ENCODE data around the gene HDAC9.
"Not testable (repeated sequence)": the region's sequence is repeated elsewhere in the genome, so short reads cannot be mapped to it uniquely, and the experiment has no call there.

Gene HDAC9

DNA sequence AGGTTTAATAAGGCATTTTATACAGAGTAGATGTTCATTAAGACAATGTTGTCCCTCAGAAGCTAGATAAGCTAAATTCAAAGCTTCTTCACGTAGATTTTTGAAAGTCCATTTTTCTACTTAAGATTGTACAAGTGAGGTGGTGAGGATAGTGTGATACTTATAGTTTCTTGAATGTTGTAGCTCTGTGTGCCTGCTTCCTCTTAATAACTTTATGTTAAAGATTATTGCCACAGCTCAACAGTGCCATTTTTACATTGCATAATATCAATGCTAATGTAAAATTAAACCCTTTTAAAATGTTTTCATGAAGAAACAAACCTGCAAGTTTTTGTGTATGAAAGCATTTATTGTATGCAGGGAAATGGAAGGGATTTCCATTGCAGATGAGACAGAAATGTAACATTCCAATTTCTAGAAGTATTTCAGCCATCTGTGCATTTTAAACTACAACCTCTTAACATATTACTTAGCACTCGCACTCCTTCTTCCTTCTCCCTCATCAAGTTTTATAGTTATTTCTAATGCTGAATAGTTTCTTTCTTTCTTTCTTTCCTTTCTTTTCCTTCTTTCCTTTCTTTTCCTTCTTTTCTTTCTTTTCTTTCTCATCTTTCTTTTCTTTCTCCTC, 409.9 kb downstream of the HDAC9 start:
- DNase-seq: no peak

DNA sequence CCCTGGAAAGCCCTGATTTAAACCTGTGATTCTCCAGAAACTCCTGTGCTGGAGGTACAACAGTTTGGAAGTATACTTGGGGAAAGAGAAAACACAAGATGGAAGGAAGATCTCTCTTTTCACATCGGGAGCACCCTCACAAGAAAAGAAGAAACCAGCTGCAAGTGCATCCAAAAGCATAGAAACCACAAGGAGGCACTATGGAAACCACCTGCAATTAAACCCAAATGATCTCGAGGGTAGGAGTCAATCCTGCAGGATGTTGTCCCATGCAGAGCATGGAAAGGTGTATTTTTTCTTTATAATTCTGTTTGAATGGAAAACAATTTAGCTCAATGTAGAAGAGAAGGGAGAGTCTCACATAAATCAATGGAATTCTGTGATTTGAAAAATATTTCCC, 411.4 kb downstream of the HDAC9 start:
- no peak for DNase-seq

DNA sequence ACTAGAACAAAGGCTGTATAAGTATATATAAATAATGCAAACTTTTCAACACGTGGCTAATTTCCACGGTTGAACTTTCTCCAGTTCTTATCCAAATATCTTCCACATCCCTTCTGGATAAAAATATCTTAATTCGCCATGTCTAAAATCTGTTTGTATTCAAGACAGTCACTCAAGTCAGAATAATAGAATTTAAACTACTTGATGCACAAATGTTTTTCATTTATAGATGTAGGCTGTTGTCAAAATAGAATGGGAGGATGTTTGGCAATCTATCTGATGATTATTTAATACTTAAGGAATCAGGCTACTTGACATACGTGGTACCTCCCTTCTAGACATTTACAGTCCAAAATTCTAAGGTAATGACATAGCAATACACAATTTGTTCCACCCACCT, 417.6 kb downstream of the HDAC9 start:
- no peak for DNase-seq

DNA sequence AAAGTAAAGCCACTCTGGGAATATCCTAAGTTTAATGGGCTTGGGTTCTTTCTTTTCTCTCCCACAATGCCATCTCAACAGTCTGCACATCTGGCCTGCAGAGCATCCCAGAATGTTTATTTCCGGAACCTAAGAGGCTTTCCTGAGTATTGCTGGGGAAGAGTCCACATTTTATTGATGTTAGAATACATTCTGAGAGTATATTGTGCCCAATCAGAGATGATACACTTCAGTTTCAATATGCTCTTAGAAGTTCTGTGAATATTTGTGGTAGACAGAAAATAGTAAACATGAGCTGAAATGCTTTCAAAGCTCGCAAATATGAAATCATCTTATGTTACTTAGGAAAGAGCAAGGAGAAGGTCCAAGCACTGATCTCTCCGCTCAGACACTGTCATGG, 421.3 kb downstream of the HDAC9 start:
- DNase-seq: no peak

DNA sequence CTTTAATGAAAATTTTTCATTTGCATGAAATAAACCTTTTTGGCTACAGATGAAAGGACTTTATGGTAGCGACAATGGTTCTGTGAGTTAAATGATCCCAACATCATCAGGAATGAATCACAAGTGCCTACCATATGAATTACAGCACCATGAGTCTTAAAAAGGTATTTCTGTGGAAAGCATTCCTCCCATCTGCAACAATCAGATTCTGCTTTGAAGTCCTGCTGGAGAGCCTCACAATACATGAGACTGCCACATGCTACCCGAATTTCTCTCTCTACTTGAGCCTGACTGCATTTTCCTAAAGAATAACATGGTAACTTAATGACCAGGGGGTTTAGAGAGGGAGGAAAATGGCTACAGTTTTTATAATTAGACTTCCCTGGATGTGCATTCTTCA, 431.6 kb downstream of the HDAC9 start:
- DNase-seq: no peak

DNA sequence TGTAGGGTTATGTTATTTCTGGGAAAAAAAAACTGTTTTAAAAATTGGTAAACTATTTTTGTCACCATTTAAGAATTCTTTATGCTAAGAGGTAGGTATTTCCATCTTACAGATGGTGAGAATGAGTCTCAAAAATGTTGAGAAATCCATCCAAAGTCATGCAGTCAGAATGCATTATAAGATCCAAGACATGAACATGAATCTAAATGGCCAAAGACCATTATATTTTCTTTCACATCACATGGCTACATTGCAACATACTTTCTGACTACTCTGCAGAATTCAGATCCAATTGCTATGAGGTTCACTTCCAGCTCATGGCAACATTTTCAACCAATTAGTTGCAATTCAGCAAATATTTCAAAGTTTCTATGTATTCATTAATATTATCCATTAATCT, 440.7 kb downstream of the HDAC9 start:
- no peak for DNase-seq

DNA sequence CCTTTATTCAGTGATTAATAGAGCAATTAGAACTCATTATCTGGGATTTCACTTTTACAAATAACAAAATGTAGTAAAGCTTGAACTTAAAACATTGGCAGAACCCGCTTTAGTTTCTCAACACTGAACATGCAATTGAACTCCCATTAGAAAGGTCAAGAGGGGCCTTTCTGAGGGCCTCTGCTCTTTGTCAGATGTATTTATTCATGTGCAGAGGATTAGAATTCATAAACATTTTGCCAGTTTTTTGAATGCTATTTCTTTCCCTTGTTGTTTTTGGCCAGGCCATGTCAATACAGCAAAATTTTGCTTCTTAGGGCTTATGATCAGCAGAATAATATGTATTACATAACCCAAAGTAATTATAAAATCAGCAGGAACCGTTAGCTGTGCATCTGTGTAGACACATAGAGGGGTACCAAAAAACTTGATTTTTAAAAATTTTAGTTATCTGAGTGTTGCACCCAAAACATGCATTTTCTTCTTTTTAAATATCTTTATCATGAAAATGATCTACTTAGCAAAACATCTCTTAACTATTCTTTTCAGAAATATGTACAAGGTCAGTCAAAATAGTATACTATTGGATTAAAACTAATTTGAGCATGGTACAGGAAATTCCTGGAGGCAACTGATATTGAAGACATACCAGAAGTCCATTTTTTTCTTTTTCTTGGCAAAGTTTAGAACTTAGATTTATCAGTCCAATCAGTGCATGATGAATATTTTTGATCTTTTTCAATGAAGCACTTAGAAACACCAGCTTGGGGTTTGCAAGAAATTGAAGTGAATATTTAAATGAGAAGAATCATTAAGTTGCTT, 444.4 kb downstream of the HDAC9 start:
- DNase-seq: no peak

DNA sequence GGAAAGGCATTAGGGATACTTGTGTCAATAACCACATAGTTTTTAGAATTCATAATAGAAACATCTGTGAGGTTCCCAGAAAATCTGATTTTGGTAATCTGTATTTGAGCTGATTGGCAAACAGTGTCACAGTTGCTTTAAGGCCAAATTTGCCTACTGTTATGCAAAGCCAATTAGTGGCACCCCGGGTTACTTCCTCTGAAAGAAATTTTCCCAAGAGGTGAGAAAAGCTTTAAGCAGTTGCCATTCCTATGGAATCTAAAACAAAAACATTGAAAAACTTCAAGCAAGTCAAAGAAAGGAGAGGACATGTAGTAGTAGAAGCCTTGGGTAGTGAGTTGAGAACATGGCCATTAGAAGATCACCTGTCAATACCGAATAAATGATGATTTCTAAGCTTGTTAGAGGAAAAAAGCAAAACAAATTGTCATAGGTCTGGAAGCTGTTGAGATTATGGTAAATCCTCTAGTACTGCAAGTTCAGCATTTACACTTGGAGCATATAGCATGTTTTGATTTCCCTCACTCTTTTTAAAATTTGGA, 445.1 kb downstream of the HDAC9 start:
- DNase-seq: no peak

DNA sequence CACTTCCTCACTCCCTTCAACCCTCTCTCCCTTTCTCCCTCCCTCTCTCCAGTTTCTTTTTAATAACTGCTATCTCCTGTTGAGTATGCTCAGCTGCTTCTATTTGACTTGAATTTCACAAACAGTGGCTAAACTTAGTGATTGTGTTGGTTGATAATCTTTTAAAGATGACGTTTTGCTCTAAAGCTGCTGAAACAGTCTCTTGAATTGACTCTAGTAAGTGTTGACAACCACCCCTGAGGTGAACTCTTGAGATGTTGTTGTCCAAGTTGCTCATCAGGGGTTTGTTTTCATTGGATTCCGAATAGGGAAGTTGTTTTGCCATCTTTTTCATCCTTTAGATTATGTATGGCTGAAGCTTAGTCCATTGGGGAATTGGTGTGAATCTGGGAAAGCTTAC, 445.7 kb downstream of the HDAC9 start:
- no peak for DNase-seq

DNA sequence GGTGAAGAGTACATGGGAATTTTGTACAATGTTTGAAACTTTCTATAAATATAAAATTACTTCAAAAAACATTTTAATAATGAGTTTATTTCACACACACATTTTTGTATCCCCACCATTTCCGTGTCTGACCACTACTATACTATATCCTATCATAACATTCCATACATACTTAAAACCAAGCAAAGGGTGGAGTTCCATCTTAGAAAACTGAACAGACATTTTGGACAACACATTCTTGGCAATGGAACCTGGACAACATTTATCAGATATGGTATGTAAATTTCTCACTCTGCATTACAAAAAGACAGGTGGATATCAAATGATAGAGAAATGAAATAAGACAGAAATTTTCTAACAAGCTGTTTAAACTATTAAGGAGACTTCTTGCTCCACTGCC, 453.0 kb downstream of the HDAC9 start:
- DNase-seq: no peak

DNA sequence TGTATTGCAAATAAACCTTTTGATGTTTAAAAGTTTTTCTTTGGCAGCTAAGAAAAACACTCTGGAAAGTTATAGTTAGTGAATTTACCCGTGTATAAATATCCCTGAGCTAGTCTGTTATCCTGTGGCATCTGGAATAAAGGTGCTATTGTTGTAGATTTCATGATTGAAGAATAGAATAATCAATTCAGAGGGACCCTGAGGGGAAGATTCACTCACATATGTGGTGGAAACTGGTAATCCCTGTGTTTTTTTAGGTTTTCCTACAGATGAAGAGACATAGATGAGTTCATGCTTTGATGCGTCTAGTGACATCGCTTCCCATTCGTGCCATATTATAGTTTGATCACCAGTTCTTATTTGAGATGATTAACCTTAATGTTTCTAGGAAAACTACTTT, 457.3 kb downstream of the HDAC9 start:
- no peak for DNase-seq

DNA sequence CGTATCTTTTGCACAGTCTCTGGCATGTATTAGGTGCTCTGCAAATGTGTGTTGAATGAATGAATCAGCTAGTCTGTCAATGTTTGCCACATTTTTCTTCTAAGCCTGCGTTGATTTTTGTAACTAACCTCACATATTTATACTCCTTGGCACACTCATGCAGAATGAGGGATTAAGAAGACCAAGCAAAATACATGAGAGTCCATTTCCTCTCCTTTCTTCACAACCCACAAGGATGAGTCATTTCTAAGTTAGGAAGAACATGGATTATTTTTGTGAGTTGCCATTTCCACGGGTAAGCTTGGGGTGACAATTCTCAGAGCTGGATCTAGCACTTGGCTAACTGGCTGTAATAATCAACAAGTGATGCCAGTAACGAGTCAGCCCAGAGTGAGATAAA, 463.1 kb downstream of the HDAC9 start:
- no peak for DNase-seq

DNA sequence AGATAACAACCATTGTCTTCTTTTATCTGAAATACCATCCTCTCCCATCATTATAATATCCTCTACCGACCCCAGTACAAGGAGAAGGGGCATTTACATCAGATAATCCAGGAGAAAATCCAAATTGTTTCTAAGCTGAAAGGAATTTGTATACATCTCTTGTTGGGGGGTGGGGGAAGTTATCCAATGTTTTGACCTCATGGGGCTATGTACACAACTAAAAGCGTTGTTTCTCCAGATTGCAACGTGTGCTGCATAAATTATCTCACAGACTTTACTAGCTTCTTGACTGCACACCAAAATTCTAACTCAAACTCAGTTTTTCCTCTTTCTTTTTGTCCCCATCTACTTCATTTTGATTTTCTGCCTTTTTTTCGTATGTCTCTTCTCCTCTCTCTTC, 465.2 kb downstream of the HDAC9 start:
- no peak for DNase-seq

DNA sequence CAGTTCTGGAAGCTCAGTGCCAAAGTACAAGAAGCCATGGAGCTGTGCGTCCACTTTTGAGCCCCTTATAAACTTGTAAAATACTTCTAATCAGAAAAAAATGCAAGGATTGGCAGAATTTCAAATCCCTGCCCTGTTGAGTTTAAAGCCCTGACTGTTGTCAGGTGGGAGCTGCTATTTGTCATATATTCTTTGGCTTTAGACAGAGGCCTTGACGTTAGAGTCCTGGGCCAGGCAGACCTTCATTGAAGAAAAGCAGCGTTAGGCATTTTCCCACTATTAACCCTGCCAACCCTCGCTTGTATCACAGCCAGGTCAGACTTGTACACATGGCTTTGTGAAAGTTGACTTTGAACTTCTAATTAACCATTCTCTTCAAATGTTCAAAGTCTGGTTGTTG, 466.5 kb downstream of the HDAC9 start:
- no peak for DNase-seq

DNA sequence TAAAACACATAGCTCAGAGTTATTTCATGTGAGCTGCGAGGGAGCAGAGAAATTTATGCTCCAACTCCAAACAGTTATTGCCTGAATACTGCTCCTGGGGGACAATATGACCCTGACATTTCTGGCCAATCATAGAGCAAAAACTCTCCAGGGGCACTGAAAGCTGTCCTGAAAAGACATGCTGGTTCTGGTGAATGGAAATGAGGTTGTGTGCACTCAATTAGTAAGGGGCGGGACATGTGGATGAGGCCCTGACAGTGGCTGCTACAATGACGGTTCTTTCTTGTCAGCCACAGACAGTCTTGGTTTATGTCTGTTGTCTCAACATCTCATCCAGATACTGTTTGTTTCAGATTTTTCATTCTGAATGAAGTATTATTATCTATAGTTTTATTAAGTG, 470.1 kb downstream of the HDAC9 start:
- no peak for DNase-seq

DNA sequence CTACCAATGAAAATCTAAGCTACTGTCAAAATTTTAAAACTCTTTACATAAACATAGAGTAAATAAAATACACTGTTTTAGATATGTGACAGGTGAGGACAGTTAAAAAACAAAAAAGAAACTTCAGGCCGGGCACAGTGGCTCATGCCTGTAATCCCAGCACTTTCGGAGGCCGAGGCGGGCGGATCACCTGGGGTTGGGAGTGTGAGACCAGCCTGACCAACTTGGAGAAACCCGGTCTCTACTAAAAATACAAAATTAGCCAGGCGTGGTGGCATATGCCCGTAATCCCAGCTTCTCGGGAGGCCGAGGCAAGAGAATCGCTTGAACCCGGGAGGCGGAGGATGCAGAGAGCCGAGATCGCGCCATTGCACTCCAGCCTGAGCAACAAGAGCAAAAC, 472.2 kb downstream of the HDAC9 start:
- not testable (repeated sequence) for DNase-seq

DNA sequence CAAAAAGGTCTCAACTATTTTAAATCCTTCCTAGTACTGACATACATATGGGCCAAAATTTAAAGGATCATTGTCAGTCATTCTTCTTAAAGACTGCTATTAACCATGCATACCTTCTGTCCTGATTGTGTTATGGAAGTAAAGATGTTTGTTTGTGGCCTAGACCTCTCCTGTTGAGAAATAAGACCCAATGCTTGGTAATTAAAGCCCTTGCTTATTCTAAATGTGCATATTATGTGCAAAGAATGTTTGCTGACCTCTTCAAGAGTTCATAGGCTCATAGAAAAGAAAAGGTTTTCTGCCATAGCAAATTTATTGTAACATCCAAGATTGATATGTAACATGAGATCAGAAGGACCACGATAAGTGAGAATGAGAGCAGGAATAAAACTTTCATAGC, 476.3 kb downstream of the HDAC9 start:
- DNase-seq: no peak

DNA sequence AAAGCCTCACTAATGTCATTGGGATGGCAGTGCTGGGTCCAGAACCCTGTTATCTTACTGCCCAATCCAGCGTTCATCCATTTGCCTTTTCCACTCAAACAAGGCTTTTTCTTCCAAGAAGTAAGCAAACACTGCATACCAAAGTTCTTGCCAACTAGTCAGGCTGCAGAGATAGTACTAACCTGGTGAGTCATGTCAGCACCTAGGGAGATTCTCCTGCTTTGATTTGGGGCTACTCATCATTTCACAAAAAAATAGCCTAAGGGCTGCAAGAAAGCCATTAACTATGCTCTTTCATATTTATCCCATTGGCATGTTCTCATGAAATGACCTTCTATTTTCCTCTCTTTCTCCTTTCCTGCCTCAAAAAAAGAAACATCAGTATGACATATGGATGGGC, 479.3 kb downstream of the HDAC9 start:
- DNase-seq: no peak

DNA sequence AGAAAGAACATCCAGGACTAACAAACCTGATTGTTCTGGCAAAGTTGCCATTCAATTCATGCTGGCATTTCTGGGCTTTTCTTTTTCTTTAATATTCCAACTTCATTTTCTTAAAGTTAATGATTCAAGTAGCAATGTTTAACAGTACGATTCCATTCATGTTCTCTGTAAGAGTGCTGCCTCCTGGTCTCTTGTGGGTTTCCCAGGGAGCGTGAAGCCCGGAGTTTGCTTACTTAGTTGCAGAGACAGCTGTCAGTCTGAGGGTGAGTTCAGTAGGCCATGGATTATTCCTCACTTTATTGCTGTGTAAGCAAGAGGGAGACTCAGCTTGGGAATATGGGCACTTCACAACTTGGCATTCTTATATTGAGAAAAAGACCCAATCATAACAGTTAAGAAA, 479.7 kb downstream of the HDAC9 start:
- DNase-seq: no peak

DNA sequence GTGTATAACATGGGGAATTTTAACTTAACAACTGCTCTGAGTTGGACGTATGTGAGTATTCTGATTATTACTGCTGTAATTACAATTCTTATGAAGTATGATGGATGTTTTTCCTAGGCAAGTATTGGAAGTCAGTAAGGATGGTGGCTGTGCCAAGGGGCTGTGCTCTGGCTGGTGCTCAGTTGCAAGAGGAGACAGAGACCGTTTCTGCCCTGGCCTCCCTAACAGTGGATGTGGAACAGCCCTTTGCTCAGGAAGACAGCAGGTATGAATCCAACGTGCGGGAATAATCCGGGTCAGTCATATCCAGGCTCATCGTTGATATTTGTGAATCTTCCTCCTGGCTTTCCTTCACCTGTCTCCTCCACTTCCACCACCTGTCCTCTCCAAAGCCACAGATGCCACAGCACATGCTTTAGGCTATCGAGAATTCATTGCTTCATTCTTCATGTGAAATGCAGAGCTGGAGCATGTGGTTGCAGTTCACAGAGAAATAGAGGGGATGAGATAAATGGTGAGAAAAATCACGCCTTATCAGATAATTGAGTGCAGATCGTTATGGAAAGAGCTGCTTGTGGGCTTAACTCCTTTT, 480.2 kb downstream of the HDAC9 start:
- DNase-seq: no peak

DNA sequence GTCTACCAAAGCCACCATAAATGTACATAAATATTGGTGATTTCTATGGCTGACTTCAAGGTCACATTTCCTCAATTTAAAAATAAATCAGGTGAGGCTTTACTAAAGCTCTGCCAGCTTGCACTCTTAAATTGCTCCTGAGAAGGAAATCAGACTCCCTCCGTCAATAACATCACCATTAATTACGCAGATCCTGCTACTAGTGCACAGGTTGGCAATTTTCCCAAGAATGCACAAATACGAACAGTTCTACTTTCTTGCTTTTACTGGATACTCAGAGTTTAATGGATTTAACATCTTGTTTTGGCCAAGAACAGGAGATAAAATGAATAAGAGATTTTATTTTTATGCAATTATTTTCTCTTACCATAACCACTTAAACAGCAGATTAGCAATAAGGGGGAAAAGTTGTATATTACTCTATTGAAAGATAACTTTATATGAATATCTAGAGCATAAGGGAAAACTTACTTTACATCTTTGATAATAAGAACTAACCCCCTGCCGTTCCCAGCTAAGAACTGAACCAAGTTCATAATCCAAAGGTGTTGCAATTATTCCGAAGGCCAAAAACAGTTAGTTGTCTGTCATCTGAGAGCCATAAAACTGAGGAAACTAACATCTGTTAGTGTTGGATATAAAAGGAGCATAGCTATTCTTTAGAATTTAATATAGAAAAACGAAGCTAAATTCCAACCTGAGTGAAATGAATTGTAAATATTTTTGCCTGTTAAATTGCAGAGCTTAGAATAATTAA, 481.3 kb downstream of the HDAC9 start:
- DNase-seq: no peak

DNA sequence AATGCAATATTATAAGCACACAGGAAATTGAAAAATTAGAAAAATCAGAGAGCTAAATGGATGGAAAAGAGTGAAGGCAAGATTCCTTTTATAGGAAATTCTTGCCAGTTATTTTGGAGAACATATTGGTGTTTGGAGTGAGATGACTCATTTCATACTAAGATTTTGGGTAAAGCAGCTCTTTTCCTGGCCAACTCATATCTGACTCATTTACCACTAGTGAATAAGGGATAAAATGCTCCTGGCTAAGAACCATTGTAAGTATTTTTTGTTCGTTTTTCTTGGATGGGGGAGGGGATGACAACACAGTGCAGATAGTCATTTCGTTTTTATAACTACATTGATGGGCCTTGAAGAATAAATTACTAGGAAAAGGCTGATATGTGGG, 482.6 kb downstream of the HDAC9 start:
- no peak for DNase-seq

DNA sequence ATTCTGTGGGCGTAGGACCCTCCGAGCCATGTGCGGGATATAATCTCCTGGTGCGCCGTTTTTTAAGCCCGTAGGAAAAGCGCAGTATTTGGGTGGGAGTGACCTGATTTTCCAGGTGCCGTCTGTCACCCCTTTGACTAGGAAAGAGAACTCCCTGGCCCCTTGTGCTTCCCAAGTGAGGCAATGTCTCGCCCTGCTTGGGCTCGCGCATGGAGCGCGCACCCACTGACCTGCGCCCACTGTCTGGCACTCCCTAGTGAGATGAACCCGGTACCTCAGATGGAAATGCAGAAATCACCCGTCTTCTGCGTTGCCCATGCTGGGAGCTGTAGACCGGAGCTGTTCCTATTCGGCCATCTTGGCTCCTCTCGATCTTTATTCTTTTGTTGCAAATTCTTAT, 495.2 kb downstream of the HDAC9 start:
- DNase-seq: not testable (repeated sequence)
